GM12878 (cell line): ENCODE measurements around the gene NUB1.

Experiments
- ATF2 ChIP-seq: IDR thresholded peaks from 2 replicates; pipeline ENCODE4 v1.6.1; 2012; ENCODE audit warnings: low read length, inconsistent platforms
- BMI1 ChIP-seq: fragments of 450-650 bp; IDR thresholded peaks from 2 replicates; pipeline ENCODE4 v1.6.1; 2016; ENCODE audit warnings: mild to moderate bottlenecking, moderate library complexity, borderline replicate concordance
- CTCF ChIP-seq, 3 experiments: IDR thresholded peaks in 2 of 3; conservative IDR thresholded peaks in 1 of 3; 2 replicates each; pipeline ENCODE4 v1.5.1; 2011; ENCODE audit warnings: low read depth in 3 of 3, low read length in 3 of 3, mild to moderate bottlenecking in 3 of 3, control low read depth in 2 of 3, moderate library complexity in 2 of 3, inconsistent platforms in 1 of 3, mixed read lengths in 1 of 3; ENCODE audit not compliant: control insufficient read depth in 2 of 3, insufficient read depth in 1 of 3; ENCODE audit errors: extremely low read depth in 1 of 3
- DPF2 ChIP-seq: fragments of 450-650 bp; IDR thresholded peaks from 2 replicates; pipeline ENCODE4 v1.6.1; 2017; ENCODE audit warnings: mild to moderate bottlenecking
- EGR1 ChIP-seq, 2 experiments: IDR thresholded peaks; 1 replicate in 1 of 2; 2 replicates in 1 of 2; pipeline ENCODE4 v1.6.1; 2011 to 2012; ENCODE audit warnings: low read depth in 2 of 2, low read length in 2 of 2, borderline replicate concordance in 1 of 2, mild to moderate bottlenecking in 1 of 2, moderate library complexity in 1 of 2
- EP300 ChIP-seq, 2 experiments: fragments of 150-350 bp in 1 of 2; IDR thresholded peaks; 2 replicates each; pipeline ENCODE4 v1.6.1; 2011 to 2012; ENCODE audit warnings: low read depth in 2 of 2, low read length in 2 of 2, borderline replicate concordance in 1 of 2, improper control_type of control experiment in 1 of 2, inconsistent platforms in 1 of 2; ENCODE audit not compliant: control insufficient read depth in 1 of 2
- EZH2 ChIP-seq: IDR thresholded peaks from 2 replicates; pipeline ENCODE4 v1.6.1; 2012; ENCODE audit warnings: low read depth, mild to moderate bottlenecking, control low read depth, inconsistent platforms, low read length, borderline replicate concordance; ENCODE audit not compliant: control insufficient read depth
- SREBF2 ChIP-seq: IDR thresholded peaks from 2 replicates; pipeline ENCODE4 v1.6.1; 2012; ENCODE audit warnings: mild to moderate bottlenecking, low read length

GRCh38 chr7:151345576-151346469 is 4.2 kb downstream of the NUB1 start:
- TF ChIP-seq SREBF2 (no peak), CTCF (IDR thresholded peaks at IDR 0.05 in 2 of 3, conservative IDR thresholded peaks at IDR 0.05 in 1 of 3; ENCODE audit: control insufficient read depth in 2 of 3, extremely low read depth in 1 of 3, insufficient read depth in 1 of 3, low read depth in 3 of 3, low read length in 3 of 3) (no peak), EGR1 (IDR thresholded peaks at IDR 0.05; ENCODE audit: borderline replicate concordance in 1 of 2, low read depth in 2 of 2, low read length in 2 of 2) (no peak), BMI1 (no peak), ATF2 (no peak), EP300 (IDR thresholded peaks at IDR 0.05; ENCODE audit: borderline replicate concordance in 1 of 2, control insufficient read depth in 1 of 2, low read depth in 2 of 2, low read length in 2 of 2) (no peak), DPF2 (no peak), EZH2 (no peak)
